OCI-LY1 (cell line): ENCODE results near the gene SDC1.

Experiments
- H2AFZ ChIP-seq: fragments of 200-600 bp; sonication (generic), shearing (Covaris generic); 2 replicates; pipeline ENCODE4 v1.6.0; 2014; ENCODE audit warnings: antibody characterized with exemption, mild to moderate bottlenecking, low read length
- H3F3A ChIP-seq: fragments of 200-600 bp; sonication (generic), shearing (Covaris generic); 2 replicates; pipeline ENCODE4 v1.6.0; 2014; ENCODE audit warnings: mild to moderate bottlenecking, antibody characterized with exemption, low read length, moderate library complexity; ENCODE audit not compliant: insufficient read depth
- H3K27ac ChIP-seq: fragments of 200-600 bp; sonication (generic); 2 replicates; pipeline ENCODE4 v1.5.1; 2014; ENCODE audit warnings: low read length, mixed run types, mild to moderate bottlenecking, low read depth; ENCODE audit not compliant: poor library complexity, severe bottlenecking
- H3K27me3 ChIP-seq: fragments of 200-600 bp; sonication (generic); 2 replicates; pipeline ENCODE4 v1.6.0; 2014; ENCODE audit warnings: antibody characterized with exemption, mild to moderate bottlenecking, low read length, moderate library complexity; ENCODE audit not compliant: insufficient read depth
- H3K36me3 ChIP-seq: fragments of 200-600 bp; sonication (generic); 2 replicates; pipeline ENCODE4 v1.6.1; 2014; ENCODE audit warnings: mild to moderate bottlenecking, antibody characterized with exemption, low read length, moderate library complexity, mixed read lengths; ENCODE audit not compliant: insufficient read depth
- H3K4me1 ChIP-seq: fragments of 200-600 bp; sonication (generic); 2 replicates; pipeline ENCODE4 v1.5.1; 2014; ENCODE audit warnings: mild to moderate bottlenecking, low read length, moderate library complexity; ENCODE audit not compliant: insufficient read depth, severe bottlenecking
- H3K4me2 ChIP-seq: fragments of 200-600 bp; sonication (generic), shearing (Covaris generic); 2 replicates; pipeline ENCODE4 v1.6.1; 2014; ENCODE audit warnings: low read length
- H3K4me3 ChIP-seq: fragments of 200-600 bp; sonication (generic); 2 replicates; pipeline ENCODE4 v1.5.1; 2014; ENCODE audit warnings: low read length, low read depth, mild to moderate bottlenecking, mixed read lengths; ENCODE audit not compliant: poor library complexity, severe bottlenecking
- H3K79me2 ChIP-seq: fragments of 200-600 bp; shearing (Covaris generic); 2 replicates; pipeline ENCODE4 v1.6.1; 2016; ENCODE audit warnings: mixed run types, low read length, mixed read lengths; ENCODE audit not compliant: insufficient read depth
- H3K9ac ChIP-seq: fragments of 200-600 bp; sonication (generic), shearing (Covaris generic); 2 replicates; pipeline ENCODE4 v1.6.1; 2014; ENCODE audit warnings: mild to moderate bottlenecking, low read length, mixed read lengths
- H3K9me2 ChIP-seq: fragments of 200-600 bp; sonication (generic), shearing (Covaris generic); 2 replicates; pipeline ENCODE4 v1.6.1; 2014; ENCODE audit warnings: low read depth, mild to moderate bottlenecking, low read length, mixed read lengths
- H3K9me3 ChIP-seq: fragments of 200-600 bp; shearing (Covaris generic); 2 replicates; pipeline ENCODE4 v1.6.1; 2014; ENCODE audit warnings: low read length, mixed read lengths
- H4K20me1 ChIP-seq: fragments of 200-600 bp; sonication (generic), shearing (Covaris generic); 2 replicates; pipeline ENCODE4 v1.6.0; 2016; ENCODE audit warnings: mild to moderate bottlenecking, low read length; ENCODE audit not compliant: insufficient read depth
- EZH2 ChIP-seq: fragments of 200-600 bp; sonication (generic), shearing (Covaris generic); IDR thresholded peaks from 2 replicates; pipeline ENCODE4 v1.8.0; 2017; ENCODE audit warnings: borderline replicate concordance, mixed run types, mild to moderate bottlenecking, antibody characterized with exemption, low read length, moderate library complexity, mixed read lengths
- TF ChIP-seq, protein P1 (sequence below): fragments of 200-600 bp; sonication (generic), shearing (Covaris generic); IDR thresholded peaks from 2 replicates; pipeline ENCODE4 v1.5.1; 2017; ENCODE audit warnings: mild to moderate bottlenecking, antibody characterized with exemption, low read length, moderate library complexity, mixed read lengths

Gene SDC1

DNA sequence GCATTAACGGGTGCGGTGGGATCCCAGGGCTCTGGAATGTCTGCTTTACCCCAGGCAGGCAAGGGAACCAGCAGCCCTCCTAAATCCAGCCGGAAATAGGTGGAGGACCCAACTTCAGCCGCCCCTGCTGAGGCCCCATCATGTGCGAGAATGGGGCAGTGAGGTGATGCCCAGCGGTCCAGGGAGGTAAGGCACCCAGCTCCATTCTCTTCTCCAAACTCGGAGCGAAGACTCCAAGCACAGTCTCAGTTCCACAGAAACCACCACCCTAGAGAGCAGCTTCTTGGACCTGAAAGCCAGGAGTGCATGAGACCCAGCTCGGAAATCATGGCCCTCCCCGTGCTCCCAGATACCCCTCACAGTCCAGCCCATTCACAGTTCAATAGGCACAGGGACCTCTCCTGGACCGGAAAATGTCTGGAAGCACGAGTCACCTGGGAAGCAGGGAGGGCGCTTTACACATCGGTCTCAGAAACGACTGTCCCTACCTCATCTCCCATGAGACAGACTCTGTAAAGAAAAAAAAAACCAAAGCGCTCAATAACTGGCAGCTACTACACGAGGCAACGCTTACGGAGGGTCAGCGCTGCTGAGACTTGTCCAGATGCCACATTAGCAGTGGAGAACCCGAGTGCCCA, 2.0 kb downstream of the SDC1 start:
- no peak overlapping the region for H3K4me3 ChIP-seq
- no peak overlapping the region for H3K9ac ChIP-seq
- no peak overlapping the region for H3K27ac ChIP-seq
- H4K20me1 ChIP-seq: no peaks in the 10 kb centered on the region
- H3K4me2 ChIP-seq: peak overlapping the region; percentile 55; the same call in 1 of the 2 replicates
- no peaks in the 10 kb centered on the region for H3K36me3 ChIP-seq
- peaks cover 17% of the 10 kb centered on the region; the same call in 1 of the 2 replicates for H3K27me3 ChIP-seq
- no peak overlapping the region for H2AFZ ChIP-seq
- no peaks in the 10 kb centered on the region for H3K4me1 ChIP-seq
- no peaks in the 10 kb centered on the region for H3F3A ChIP-seq
- H3K79me2 ChIP-seq: no peaks in the 10 kb centered on the region
- H3K9me2 ChIP-seq: no peaks in the 10 kb centered on the region
- TF ChIP-seq, protein P1, sequence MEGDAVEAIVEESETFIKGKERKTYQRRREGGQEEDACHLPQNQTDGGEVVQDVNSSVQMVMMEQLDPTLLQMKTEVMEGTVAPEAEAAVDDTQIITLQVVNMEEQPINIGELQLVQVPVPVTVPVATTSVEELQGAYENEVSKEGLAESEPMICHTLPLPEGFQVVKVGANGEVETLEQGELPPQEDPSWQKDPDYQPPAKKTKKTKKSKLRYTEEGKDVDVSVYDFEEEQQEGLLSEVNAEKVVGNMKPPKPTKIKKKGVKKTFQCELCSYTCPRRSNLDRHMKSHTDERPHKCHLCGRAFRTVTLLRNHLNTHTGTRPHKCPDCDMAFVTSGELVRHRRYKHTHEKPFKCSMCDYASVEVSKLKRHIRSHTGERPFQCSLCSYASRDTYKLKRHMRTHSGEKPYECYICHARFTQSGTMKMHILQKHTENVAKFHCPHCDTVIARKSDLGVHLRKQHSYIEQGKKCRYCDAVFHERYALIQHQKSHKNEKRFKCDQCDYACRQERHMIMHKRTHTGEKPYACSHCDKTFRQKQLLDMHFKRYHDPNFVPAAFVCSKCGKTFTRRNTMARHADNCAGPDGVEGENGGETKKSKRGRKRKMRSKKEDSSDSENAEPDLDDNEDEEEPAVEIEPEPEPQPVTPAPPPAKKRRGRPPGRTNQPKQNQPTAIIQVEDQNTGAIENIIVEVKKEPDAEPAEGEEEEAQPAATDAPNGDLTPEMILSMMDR: no peak
- TF ChIP-seq EZH2: no peak
- no peaks in the 10 kb centered on the region for H3K9me3 ChIP-seq

DNA sequence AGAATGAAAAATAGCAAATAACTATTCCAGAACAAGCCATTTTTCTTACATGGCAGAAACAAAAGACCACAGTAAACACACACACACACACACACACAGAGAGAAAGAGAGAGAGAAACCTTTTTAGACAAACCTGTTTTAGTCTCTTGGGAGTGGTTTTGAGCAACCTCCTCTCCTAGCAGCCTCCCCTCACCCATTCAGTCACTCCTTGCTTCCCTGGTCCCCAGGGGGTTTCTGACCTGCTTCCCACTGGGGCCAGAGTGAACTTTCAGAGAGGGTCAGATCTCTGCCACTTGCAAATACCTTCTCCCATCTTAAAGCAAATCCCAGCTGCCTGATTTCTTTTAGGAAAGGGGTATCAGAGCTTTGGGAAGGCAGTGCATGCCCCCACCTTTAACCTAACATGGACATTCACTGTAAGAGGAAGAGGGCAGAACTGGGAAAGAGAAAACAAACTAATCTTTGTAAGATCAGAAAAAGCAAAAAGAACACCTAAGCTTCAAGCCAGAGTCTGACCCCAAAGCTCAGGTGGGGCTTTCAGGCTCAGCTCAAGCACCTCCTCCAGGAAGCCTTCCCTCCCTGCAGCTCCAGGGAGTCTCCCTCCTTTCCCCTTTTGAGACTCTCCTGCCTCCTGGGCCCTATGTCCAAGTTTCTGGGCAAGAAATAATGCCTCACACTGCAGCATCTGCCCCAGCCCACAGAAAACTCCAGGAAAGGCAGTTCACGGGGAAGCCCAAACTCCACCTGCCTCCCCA, 2.7 kb downstream of the SDC1 start:
- Histone ChIP-seq H3K4me1 (no peaks in the 10 kb centered on the region), H3F3A (no peaks in the 10 kb centered on the region), H4K20me1 (no peaks in the 10 kb centered on the region), H3K9ac (no peak overlapping the region), H3K9me2 (no peaks in the 10 kb centered on the region), H3K4me3 (no peak overlapping the region), H3K27ac (no peak overlapping the region), H3K4me2 (no peak overlapping the region), H3K79me2 (no peaks in the 10 kb centered on the region), H3K27me3 (peaks cover 16% of the 10 kb centered on the region; the same call in 1 of the 2 replicates), H2AFZ (no peak overlapping the region), H3K9me3 (no peaks in the 10 kb centered on the region), H3K36me3 (no peaks in the 10 kb centered on the region)
- no peak for TF ChIP-seq EZH2
- TF ChIP-seq, protein P1: no peak

DNA sequence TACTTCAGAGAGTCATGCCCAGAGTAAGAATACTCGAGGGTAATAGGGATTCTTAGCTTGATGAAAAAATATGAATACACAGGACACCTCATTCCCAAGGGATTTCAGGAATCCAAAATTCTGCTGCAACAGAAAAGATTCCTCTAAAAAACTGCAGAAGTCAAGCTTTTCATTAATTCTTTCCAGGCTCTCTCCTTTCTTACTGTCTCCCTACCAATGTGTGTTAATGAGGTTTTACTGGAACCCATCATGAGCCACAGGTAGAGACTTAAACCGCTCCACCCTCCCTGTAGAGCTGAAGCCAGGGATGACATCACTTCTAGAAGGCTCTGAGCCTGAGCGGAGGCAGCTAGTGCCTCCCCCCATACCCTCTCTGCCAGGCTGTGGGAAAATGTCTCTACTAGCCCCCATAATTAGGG, 3.4 kb downstream of the SDC1 start:
- no peaks in the 10 kb centered on the region for H3K9me2 ChIP-seq
- H3K79me2 ChIP-seq: no peaks in the 10 kb centered on the region
- no peaks in the 10 kb centered on the region for H3K4me1 ChIP-seq
- no peak overlapping the region for H3K4me3 ChIP-seq
- H2AFZ ChIP-seq: no peak overlapping the region
- H3K27me3 ChIP-seq: peaks cover 16% of the 10 kb centered on the region; the same call in 1 of the 2 replicates
- H3K4me2 ChIP-seq: no peak overlapping the region
- no peak for TF ChIP-seq EZH2
- no peaks in the 10 kb centered on the region for H3K36me3 ChIP-seq
- H3K27ac ChIP-seq: no peak overlapping the region
- no peak overlapping the region for H3K9ac ChIP-seq
- no peaks in the 10 kb centered on the region for H3F3A ChIP-seq
- H4K20me1 ChIP-seq: no peaks in the 10 kb centered on the region
- H3K9me3 ChIP-seq: no peaks in the 10 kb centered on the region
